ENCODE data around the gene MRPS27.

DNA sequence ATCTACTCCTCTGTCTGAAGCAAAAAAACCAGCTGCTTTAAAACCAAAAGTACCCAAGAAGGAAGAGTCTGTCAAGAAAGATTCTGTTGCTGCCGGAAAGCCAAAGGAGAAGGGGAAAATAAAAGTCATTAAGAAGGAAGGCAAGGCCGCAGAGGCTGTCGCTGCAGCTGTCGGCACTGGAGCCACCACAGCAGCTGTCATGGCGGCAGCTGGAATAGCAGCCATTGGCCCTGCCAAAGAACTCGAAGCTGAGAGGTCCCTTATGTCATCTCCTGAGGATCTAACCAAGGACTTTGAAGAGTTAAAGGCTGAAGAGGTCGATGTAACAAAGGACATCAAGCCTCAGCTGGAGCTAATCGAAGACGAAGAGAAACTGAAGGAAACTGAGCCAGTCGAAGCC lies 124.5 kb downstream of the MRPS27 start:
- TF ChIP-seq, protein P1, sequence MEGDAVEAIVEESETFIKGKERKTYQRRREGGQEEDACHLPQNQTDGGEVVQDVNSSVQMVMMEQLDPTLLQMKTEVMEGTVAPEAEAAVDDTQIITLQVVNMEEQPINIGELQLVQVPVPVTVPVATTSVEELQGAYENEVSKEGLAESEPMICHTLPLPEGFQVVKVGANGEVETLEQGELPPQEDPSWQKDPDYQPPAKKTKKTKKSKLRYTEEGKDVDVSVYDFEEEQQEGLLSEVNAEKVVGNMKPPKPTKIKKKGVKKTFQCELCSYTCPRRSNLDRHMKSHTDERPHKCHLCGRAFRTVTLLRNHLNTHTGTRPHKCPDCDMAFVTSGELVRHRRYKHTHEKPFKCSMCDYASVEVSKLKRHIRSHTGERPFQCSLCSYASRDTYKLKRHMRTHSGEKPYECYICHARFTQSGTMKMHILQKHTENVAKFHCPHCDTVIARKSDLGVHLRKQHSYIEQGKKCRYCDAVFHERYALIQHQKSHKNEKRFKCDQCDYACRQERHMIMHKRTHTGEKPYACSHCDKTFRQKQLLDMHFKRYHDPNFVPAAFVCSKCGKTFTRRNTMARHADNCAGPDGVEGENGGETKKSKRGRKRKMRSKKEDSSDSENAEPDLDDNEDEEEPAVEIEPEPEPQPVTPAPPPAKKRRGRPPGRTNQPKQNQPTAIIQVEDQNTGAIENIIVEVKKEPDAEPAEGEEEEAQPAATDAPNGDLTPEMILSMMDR (IDR thresholded peaks at IDR 0.05) = no peak
- TF ChIP-seq POLR2A (IDR thresholded peaks at IDR 0.05) (no peak), EP300 (IDR thresholded peaks at IDR 0.05; ENCODE audit: low read depth) (no peak), POLR2AphosphoS5 (IDR thresholded peaks at IDR 0.05) (no peak)

Measured in transverse colon (tissue), 4 donors.